HL-60 (cell line): ENCODE results near the gene NCOA5.

Experiments used
- DNase-seq, 2 experiments: peaks; one replicate each; pipeline ENCODE4 v3.0.0-alpha.2; 2010 to 2020; ENCODE audit warnings: low read depth in 1 of 2, low spot score in 1 of 2
- H3K27ac ChIP-seq: fragments of 250-450 bp; sonication (Bioruptor Pico); replicated peaks from 2 replicates; pipeline ENCODE4 v1.5.1; 2020; ENCODE audit warnings: mild to moderate bottlenecking, moderate library complexity
- H3K27me3 ChIP-seq: fragments of 250-450 bp; sonication (Bioruptor Pico); 2 replicates; pipeline ENCODE4 v1.5.1; 2021; ENCODE audit warnings: mild to moderate bottlenecking, moderate library complexity; ENCODE audit not compliant: insufficient read depth, poor library complexity, severe bottlenecking
- H3K4me3 ChIP-seq: replicated peaks from 2 replicates; pipeline ENCODE4 v1.5.1; 2011; ENCODE audit warnings: mild to moderate bottlenecking, control low read depth, low read length; ENCODE audit not compliant: insufficient read depth
- GABPA ChIP-seq: IDR thresholded peaks from 2 replicates; pipeline ENCODE4 v1.6.1; 2012; ENCODE audit warnings: low read depth
- POLR2AphosphoS5 ChIP-seq: IDR thresholded peaks from 2 replicates; pipeline ENCODE4 v1.6.1; 2012; ENCODE audit warnings: low read depth
- SPI1 ChIP-seq: IDR thresholded peaks from 2 replicates; pipeline ENCODE4 v1.6.1; 2012; ENCODE audit warnings: low read depth, mild to moderate bottlenecking, borderline replicate concordance
- TF ChIP-seq, protein P1 (sequence below): IDR thresholded peaks from 2 replicates; pipeline ENCODE4 v1.6.1; 2012; ENCODE audit warnings: low read depth; ENCODE audit not compliant: insufficient replicate concordance
- TF ChIP-seq, protein P2 (sequence below): IDR thresholded peaks from one replicate; pipeline ENCODE4 v1.5.1; 2011; ENCODE audit warnings: low read length, control low read depth, inconsistent platforms; ENCODE audit not compliant: insufficient read depth

Gene NCOA5

DNA sequence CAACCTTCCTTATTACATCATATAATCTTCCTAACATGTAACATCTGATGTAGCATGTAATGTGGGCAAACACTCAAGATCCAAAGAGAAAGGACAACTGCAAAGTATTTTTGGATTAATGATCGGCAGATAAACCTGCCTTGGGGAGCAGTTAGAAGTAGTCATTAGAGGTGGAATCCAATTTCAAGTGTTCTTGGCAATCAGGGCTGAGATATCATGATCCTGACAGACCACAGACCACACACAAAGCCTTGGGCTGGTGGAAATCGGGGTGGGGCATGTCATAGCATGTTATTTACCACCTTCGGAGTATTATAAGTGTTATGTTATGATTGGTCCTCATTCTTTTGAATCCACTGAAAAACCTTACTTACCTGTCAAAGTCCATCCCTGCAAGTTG, 16.3 kb downstream of the NCOA5 start:
- DNase-seq = no peak
- Histone ChIP-seq H3K27ac (no peak overlapping the region), H3K27me3 (no peaks in the 10 kb centered on the region), H3K4me3 (no peak overlapping the region)
- TF ChIP-seq, protein P1, sequence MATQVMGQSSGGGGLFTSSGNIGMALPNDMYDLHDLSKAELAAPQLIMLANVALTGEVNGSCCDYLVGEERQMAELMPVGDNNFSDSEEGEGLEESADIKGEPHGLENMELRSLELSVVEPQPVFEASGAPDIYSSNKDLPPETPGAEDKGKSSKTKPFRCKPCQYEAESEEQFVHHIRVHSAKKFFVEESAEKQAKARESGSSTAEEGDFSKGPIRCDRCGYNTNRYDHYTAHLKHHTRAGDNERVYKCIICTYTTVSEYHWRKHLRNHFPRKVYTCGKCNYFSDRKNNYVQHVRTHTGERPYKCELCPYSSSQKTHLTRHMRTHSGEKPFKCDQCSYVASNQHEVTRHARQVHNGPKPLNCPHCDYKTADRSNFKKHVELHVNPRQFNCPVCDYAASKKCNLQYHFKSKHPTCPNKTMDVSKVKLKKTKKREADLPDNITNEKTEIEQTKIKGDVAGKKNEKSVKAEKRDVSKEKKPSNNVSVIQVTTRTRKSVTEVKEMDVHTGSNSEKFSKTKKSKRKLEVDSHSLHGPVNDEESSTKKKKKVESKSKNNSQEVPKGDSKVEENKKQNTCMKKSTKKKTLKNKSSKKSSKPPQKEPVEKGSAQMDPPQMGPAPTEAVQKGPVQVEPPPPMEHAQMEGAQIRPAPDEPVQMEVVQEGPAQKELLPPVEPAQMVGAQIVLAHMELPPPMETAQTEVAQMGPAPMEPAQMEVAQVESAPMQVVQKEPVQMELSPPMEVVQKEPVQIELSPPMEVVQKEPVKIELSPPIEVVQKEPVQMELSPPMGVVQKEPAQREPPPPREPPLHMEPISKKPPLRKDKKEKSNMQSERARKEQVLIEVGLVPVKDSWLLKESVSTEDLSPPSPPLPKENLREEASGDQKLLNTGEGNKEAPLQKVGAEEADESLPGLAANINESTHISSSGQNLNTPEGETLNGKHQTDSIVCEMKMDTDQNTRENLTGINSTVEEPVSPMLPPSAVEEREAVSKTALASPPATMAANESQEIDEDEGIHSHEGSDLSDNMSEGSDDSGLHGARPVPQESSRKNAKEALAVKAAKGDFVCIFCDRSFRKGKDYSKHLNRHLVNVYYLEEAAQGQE = no peak
- TF ChIP-seq GABPA (no peak), POLR2AphosphoS5 (no peak), SPI1 (no peak)
- TF ChIP-seq, protein P2, sequence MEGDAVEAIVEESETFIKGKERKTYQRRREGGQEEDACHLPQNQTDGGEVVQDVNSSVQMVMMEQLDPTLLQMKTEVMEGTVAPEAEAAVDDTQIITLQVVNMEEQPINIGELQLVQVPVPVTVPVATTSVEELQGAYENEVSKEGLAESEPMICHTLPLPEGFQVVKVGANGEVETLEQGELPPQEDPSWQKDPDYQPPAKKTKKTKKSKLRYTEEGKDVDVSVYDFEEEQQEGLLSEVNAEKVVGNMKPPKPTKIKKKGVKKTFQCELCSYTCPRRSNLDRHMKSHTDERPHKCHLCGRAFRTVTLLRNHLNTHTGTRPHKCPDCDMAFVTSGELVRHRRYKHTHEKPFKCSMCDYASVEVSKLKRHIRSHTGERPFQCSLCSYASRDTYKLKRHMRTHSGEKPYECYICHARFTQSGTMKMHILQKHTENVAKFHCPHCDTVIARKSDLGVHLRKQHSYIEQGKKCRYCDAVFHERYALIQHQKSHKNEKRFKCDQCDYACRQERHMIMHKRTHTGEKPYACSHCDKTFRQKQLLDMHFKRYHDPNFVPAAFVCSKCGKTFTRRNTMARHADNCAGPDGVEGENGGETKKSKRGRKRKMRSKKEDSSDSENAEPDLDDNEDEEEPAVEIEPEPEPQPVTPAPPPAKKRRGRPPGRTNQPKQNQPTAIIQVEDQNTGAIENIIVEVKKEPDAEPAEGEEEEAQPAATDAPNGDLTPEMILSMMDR = no peak

DNA sequence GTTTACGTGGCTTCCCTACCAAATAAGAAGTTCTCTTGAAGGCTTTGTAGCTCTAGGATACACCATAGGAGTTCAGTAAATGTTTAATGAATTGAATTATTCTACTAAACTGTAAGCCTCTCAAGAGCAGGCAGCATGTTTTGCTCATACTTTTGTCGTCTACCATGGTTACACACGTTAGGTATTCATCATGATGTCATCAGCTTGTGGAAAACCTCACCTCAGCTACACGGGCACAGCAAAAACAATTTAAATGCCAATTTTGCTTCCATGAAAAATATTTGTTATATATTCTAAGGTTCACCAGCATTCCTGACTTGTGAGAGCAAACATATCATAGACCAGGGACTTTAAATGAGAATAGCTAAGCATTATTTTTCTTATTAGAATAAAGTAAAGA, 16.7 kb downstream of the NCOA5 start:
- no peak overlapping the region for H3K27ac ChIP-seq
- DNase-seq = no peak
- no peaks in the 10 kb centered on the region for H3K27me3 ChIP-seq
- no peak overlapping the region for H3K4me3 ChIP-seq
- TF ChIP-seq SPI1 = no peak
- no peak for TF ChIP-seq GABPA
- TF ChIP-seq, protein P1 = no peak
- TF ChIP-seq, protein P2 = no peak
- no peak for TF ChIP-seq POLR2AphosphoS5

DNA sequence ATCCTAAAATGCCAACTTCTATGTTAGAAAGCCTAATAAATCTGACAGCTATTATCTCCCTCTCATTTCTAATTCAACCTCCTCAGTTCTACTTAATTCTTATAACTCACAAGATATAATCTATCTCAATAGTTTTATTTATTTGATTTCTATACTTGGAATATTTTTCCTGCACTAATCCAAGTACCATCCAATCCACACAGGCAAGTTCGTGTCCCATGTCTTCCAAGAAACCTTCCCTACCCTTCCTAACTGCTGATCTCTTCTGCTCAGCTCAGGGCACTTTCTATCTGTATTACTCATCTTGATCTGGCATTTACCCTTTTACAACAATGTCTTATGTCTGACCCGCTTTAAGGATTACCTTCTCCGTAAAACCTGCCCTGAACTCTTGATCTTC, 18.2 kb downstream of the NCOA5 start:
- TF ChIP-seq SPI1 = no peak
- TF ChIP-seq POLR2AphosphoS5 = no peak
- no peak for TF ChIP-seq GABPA
- TF ChIP-seq, protein P1 = no peak
- TF ChIP-seq, protein P2 = no peak
- Histone ChIP-seq H3K4me3 (no peak overlapping the region), H3K27me3 (no peaks in the 10 kb centered on the region), H3K27ac (no peak overlapping the region)
- DNase-seq = no peak
